Glomerular visceral epithelial cell (primary cell): Measurements from ENCODE around the gene BFSP2.
"Not testable (repeated sequence)": the region's sequence is repeated elsewhere in the genome, so short reads cannot be mapped to it uniquely, and the experiment has no call there.

Source experiments
- DNase-seq: peaks from one replicate; pipeline ENCODE4 v3.0.0-alpha.2; 2016; ENCODE audit errors: extremely low spot score

Gene BFSP2

DNA sequence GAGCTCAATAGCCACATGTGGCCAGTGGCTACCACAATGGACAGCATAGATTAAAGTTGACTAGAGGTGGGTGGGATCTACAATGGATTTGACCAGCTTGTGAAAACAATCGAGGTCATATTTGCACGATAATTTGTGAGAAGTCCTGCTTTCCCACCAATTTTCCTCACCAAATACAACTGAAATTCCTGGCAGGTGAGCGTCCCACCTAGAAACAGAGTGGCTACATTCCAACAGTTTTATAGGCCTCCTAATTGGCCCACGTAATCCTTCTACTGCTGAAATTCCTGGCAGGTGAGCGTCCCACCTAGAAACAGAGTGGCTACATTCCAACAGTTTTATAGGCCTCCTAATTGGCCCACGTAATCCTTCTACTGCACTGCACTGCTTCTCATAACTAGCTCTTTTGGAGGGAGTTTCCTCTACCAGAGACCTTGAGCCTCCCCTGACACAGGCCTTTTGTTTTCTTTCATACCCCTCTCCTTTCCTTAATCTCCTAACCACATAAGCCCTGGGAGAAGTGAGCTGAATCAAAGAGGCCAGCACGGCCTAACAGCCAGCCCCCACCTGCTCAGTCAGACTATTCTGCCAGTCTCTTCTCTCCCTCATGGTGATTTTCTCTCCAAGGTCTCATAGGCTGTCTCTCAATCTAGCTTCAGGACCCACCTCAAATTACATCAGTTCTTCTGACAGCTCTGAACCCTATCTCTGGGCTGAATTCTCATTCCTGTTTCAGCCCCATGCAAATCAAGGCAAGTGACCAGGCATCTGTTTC lies 80.2 kb downstream of the BFSP2 start:
- peak; percentile 8 for DNase-seq

DNA sequence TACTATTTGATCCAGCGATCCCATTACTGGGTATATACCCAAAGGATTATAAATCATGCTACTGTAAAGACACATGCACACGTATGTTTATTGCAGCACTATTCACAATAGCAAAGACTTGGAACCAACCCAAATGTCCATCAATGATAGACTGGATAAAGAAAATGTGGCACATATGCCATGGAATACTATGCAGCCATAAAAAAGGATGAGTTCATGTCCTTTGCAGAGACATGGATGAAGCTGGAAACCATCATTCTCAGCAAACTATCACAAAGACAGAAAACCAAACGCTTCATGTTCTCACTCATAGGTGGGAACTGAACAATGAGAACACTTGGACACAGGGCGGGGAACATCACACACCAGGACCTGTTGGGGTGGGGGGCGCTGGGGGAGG lies 82.6 kb downstream of the BFSP2 start:
- not testable (repeated sequence) for DNase-seq

DNA sequence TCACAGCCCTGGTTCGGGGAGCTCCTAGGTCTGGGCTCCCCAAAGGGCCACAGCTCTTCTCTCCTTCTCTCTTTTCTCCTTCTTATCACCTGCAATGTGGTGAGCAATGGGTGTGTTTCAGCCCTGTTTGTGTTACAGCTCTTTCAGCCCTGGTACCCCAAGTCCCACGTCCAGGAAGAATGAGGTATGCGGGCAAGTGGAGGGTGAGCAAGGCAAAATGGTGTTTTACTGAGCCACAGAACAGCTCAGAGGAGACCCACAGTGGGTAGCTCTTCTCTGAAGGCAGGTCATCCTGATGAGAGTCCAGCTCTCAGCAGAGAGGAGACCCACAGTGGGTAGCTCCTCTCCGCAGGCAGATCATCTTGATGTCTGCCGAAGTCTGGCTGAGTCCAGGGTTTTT lies 86.8 kb downstream of the BFSP2 start:
- DNase-seq, result no peak

DNA sequence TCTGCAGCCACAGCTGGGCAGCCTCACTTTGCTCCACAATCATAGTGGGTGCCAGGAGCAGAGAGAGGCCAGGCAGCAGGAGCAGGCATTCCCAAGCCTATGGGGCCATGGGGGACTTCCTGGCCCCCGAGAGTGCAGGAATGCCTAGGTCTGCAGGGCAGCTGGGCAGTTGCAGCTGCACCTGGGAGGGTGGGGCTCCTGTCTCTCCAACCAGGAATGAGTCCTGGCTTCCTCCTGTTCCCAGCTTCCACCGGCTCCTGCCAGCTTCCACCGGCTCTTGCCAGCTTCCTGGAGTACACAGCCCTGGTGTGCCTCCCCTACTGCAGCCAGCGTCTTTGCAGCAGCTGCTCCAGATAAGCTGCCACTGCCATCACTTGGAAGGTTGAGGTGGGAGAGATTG lies 87.3 kb downstream of the BFSP2 start:
- no peak for DNase-seq

DNA sequence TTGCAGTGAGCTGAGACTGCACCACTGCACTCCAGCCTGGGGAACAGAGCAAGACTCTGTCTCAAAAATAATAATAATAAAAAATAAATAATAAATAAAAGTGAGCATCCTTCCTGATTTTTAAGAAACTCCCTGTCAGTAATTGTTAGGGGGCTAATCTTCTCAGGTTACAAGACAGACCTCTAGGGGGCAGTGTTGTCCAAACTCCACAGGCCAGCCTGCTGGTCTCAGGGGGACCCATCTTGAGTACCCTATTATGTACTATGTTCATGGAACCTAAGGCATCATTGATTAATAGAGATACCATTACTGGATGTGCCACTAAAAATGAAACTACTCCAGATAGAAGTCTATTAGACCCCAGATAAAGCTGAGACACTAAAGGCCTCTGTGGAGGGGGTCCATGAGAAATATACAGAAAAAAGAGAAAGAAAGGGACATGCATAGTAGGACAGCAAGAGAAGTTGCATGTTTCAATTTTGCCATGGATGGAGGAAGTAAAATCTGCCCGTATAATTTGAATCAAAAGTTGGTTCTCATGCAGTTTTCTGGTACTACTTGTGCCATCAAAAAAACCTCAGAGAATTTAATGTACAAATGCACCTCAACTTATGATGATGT lies 88.2 kb downstream of the BFSP2 start:
- DNase-seq, result peak; percentile 7

DNA sequence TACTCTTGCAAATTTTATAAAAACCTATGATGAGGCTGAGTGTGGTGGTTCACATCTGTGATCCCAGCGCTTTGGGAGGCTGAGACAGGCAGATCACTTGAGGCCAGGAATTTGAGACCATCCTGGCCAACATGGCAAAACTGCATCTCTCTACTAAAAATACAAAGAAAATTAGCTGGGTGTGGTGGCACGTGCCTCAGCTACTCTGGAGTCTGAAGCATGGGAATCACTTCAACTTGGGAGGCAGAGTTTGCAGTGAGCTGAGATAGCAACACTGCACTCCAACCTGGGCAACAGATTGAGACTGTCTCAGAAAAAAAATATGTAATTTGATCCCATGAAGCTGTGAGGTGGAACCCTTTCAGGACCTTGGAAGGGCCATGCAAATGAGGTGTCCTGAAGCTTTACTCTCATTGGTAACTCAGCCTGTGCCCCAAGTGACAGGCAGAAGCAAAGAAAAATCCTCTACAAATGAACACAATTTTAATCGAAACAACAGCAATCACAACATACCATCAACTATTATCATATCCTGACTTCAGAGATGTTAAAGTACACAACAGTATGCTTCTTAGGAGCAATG lies 89.0 kb downstream of the BFSP2 start:
- DNase-seq, result peak; percentile 27

DNA sequence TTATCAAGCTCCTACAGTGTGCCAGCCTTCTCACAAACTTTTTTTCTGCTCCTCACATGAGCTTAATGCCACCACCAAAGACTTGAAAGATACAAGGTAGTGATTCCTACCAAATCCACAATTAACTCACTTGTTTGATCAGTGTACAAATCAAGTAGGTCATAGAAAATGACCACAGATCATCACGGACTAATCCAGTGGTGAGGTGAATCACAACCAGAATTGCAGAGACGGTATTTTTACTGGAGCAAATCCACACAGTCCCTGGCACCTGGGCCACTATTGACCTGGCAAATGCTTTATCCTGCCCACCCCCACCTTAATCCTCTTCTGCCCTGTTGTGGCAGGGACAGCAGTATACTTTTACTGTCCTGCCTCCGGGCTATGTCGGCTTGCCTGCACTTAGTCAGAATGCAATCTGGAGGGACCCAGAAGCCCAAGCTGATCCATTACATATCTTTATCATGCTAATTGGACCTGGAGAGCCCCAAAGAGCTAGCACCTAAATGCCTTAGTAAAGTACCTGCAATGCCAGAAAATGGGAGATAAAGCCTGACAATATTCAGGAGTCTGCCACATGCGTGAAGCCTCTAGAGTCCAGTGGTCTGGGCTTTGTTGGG lies 89.7 kb downstream of the BFSP2 start:
- DNase-seq, result no peak

DNA sequence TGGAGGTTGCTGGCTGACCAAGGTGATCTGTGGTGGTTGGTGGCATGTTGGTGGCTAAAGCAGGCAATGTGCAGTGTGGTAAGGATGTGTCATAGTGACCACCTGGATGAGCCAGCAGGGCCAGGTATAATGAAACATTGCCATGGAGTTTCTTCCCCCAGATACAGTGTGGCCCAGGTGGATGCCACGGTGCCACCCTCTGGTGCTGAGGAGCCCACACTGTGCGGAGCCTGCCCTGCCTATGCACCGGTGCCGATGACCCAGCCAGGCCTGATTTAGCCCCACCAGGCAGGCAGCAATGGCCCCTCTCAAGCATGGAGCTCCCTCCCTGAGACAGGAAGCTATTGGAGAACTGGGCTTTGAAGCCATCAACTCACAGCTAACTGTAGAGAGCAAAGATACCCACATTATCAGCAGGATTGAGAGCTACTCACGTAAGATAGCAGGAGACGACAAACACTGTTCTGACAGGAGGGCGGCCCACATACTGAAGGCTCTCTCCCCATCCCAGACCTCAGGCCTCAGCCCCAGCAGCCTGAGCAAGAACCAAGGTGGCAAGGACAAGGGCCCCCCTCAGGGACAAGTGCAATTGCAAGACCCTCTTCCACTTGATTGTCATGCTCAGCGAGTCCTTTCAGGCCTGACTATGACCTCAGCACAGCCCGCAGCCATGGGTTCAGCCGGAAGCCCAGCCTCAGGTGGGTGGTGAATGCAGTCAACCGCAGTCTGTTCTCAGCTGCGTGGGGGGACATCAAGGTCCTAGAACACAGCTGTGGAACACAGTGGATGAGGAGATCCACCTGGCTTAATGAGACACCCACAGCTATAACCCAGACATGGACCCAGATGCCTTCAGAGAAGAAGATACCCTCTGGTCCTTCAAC lies 90.9 kb downstream of the BFSP2 start:
- no peak for DNase-seq

DNA sequence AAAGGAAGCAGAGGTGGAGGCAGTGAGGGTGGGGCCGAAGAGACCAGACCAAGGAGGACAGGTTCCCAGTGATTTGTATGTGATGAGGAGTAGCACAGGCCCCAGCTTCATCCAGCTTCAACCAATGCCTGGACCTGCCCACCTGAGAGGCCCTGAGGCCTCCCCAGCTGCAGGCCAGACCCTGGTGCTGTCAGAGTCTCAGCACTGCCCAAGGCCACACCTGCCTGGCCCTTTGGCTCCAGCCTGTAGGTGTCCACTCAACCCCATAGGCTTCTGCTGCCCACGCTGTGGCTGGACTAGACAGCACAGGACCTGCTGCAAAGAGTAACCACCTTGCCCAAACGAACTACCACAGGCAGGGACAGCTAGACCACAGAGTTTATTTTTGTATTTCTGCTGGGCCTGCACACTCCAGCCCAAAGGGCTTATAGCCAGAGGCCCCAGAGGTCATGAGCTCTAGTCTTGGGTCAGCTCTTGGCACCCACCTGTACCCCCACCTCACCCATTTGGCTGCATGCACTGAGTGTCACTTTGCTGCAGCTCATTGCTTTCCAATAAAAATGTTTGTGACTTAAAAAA lies 91.7 kb downstream of the BFSP2 start:
- DNase-seq, result no peak

DNA sequence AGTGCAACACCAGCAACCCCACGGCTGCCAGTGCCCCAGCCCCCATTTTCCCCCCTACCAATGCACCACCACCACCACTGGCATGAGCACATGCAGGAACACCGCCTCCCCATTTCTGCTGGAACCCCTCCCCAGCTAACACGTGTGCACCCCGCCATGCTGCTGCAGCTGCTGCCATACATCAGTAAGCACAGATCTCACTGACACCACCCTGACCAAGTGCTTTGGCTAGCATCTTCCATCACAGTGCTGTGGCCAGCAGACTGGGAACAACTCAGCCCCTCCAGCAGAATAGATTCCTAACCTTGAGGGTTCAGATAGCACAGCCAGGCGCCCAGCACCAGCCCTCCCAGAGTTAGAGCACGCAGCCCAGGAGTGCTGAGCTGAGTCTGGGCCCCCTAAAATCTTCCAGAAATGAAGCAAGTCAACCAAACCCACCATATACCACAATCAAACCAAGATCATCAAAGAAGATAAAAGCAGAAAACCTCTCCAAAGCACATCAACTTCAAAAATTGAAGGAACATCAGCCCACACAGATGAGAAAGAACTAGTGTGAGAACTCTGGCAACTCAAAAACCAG lies 92.4 kb downstream of the BFSP2 start:
- no peak for DNase-seq

DNA sequence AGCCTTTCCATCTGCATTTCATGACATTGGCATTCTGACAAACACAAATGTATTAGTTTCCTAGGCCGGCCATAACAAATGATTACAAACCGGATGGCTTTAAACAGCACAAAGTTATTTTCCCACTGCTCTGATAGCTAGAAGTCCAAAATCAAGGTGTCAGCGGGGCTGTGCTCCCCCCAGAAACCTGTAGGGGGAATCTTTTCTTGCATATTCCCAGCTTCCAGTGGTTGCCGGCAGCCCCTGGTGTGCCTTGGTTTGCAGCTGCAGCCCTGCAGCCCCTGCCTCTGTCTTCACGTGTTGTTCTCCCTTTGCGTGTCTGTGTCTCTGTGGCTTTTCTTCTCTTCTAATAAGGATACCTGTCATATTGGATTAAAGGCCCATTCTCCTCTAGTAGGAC lies 94.6 kb downstream of the BFSP2 start:
- DNase-seq, result peak; percentile 28

DNA sequence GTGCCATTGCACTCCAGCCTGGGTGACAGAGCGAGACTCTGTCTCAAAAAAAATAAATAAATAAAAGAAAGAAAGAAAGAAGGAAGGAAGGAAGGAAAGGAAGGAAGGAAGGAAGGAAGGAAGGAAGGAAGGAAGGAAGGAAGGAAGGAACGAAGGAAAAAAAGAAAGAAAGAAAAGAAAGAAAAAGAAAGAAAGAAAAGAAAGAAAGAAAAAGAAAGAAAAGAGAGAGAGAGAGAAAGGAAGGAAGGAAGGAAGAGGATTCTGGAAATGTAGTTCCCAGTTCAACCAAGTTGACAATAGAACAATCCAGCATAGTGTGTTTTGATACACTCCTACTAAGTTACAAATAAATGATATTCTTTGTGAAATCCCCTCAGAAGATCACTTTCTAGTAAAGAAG lies 102.7 kb downstream of the BFSP2 start:
- not testable (repeated sequence) for DNase-seq

DNA sequence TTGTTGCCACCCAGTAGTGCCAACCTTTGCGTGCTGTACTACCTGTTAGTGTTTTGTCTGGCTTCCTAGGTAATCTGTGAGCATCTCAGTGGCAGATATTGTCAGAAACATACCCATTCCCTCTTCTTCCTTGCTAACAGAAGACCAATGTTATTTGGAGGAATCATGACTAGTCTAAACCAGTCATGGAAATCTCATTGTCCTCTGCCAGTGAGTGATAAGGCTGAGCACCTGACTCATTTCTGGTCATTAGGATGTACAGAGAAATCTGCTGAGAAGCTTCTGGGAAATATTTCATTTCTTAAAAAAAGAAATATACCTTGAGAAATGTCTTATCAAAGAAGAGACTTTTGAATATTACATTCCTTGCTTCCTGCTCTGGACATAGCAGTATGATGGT lies 103.6 kb downstream of the BFSP2 start:
- DNase-seq, result no peak

DNA sequence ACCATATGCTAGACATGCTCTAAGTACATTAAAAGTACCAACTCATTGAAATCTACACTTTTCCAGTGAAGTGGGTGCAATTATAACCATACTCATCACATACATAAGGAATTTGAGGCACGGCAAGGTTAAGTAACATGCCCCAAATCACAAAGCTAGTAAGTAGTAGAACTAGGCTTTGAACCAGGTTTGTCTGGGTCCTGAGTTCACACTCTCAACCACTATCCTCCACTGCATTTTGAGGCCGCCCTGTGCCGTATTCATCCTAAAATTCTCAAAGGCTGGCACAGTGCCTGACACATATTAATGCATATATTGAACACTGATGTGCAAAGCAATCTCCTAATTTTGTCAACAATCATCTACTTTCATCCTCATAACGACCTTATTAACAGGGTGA lies 104.9 kb downstream of the BFSP2 start:
- no peak for DNase-seq

DNA sequence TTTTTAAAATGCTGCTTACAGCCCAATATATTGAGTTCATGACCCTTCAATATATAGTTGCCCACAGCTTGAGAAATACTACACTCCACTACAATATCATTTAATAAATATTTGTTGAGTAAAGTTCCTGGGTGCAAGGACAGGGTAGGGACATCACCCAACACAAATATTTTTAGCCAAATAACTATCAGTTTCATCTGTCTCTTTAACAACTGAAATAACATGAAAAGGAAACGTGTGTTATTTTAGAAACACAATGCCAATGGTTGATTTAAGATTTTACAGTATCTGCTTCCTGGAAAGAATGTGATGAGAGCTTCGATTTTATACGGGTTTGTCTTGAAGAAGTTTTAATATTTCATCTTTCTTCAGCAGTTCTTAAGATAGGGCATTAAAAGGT lies 106.0 kb downstream of the BFSP2 start:
- DNase-seq, result no peak

DNA sequence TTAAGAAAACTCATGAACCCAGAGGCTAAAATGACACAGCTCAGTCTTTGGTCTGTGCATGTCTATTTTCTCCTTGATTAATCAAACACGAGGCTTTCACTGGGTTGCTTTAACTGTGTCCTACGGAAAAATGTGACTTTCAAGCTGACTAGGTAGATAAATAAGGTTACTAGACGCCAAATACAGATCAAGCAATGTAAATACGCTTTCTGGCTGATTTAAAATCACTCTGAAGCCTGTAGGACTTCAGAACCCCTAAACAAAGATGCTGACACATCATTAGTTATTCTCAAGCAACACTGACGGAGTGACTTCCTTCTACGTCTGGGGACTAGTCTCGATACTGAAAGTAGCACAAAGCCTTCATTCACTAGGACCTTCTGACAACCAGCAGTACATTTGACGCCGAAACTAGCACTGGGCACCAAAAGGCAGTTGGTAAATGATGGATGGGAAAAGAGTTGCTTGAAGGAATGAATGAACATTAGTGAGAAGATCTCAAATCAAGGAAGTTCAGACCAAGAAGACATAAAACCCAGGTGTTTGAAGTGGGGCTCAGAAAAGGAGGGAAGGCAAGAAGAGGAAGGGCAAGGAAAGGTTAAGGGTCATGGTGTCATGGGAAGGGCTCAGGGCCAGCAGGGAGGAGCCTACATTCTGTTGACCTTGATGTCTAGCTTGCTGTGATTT lies 106.5 kb downstream of the BFSP2 start:
- no peak for DNase-seq

DNA sequence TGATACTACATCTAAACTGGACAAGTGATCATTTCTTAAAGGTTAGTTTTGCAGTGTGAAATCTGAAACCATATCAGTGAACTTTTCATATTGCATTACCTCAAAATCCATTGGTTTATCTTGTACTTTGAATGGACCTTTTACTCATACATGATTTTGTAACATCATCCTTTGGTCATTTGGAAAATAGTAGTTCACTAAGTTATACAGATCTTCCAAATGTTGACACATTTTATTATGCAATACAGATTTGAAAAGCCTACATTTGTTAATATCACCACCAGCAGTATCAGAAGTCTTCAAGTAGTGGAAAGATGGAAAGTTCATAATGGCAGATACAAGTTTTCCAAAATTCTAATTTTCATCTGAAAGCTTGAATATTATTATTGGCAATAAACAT lies 109.6 kb downstream of the BFSP2 start:
- no peak for DNase-seq

DNA sequence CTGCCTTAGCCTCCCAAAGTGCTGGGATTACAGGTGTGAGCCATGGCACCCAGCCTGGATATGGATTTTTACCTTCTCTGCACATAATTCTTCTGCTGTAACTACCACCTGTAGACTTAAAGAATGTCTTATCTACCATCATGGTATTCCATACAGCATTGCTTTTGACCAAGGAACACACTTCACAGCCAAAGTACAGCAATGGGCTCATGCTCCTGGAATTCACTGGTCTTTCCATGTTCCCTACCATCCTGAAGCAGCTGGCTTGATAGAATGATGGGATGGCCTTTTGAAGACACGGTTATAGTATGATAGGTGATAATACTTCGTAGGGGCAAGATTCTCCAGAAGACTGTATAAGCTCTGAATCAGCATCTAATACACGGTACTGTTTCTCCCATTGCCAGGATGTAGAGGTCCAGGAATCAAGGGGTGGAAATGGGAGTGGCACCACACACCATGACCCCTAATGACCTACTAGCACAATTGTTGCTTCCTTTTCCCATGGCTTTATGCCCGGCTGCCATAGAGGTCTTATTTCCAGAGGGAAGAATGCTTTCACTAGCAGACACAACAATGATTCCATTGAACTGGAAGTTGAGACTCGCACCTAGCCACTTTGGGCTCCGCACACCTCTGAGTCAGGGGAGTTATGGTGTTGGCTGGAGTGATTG lies 112.7 kb downstream of the BFSP2 start:
- no peak for DNase-seq

DNA sequence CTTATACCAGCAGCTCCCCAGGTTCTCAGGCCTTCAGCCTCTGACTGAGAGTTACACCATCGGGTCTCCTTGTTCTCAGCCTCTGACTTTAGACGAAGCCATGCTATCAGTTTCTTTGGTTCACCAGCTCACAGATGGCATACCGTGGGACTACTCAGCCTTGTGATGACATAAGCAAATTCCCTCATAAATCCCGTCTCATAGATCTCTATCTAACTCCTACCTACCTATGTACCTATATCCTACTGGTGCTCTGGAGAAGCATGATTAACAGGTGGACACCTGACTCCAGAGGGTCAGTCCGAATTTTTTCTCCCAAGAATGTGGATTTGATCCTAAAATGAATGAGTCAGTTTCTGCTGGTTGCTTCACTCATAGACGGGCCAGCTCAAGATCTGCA lies 114.6 kb downstream of the BFSP2 start:
- DNase-seq, result peak; percentile 13

DNA sequence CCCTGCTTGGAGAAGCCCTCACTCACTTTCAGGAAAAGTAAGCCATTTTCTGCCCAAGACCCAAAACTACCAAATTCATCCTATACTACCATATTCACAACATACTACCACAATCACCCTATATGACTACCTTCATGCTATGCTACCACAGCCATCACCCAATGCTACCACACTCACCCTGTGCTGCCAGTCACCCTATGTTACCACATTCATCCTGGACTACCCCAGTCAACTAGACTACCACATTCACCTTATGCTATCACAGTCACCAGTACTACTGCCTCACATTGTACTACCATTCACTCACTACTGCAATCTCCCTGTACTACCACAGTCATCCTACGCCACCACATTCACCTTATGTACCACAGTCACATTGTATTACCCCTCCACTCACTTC lies 115.3 kb downstream of the BFSP2 start:
- no peak for DNase-seq
